Vagina (tissue), 2 donors: ENCODE data around the gene BAG5. TPM values are rescaled to one million over a fixed set of nuclear protein-coding genes. Genes with fewer than 3 reads are reported as not detected.
A peak's percentile ranks its signal among the peaks of the same experiment; 100 is the strongest.

Source experiments
- DNase-seq, 2 donors: peaks; one replicate each; pipeline ENCODE4 v3.0.0-alpha.2; 2017; ENCODE audit errors: extremely low spot score in 2 of 2
- H3K27ac ChIP-seq: fragments of 200-600 bp; sonication (generic); one replicate; pipeline ENCODE4 v1.5.1; 2019
- H3K27me3 ChIP-seq: fragments of 200-600 bp; sonication (generic); one replicate; pipeline ENCODE4 v1.5.1; 2019
- H3K36me3 ChIP-seq, 2 donors: fragments of 200-600 bp; sonication (generic); one replicate each; pipeline ENCODE4 v1.5.1; 2017 to 2019
- H3K4me1 ChIP-seq: fragments of 200-600 bp; sonication (generic); one replicate; pipeline ENCODE4 v1.5.1; 2019
- H3K4me3 ChIP-seq, 2 donors: fragments of 200-600 bp; sonication (generic); 1 replicate in 1 of 2; 2 replicates in 1 of 2; pipeline ENCODE4 v1.5.1; 2016 to 2019
- H3K9me3 ChIP-seq: fragments of 200-600 bp; sonication (generic); one replicate; pipeline ENCODE4 v1.5.1; 2019
- CTCF ChIP-seq, 3 experiments: fragments of 450-650 bp in 2 of 3; fragments of 200-600 bp in 1 of 3; sonication (generic) in 1 of 3; IDR thresholded peaks; one replicate each; pipeline ENCODE4 v1.5.1; 2017 to 2019; ENCODE audit warnings: antibody characterized with exemption in 3 of 3, mild to moderate bottlenecking in 2 of 3, moderate library complexity in 2 of 3
- POLR2A ChIP-seq, 2 donors: fragments of 450-650 bp; IDR thresholded peaks; one replicate each; pipeline ENCODE4 v1.6.1; 2017; ENCODE audit warnings: antibody characterized with exemption in 2 of 2, mild to moderate bottlenecking in 2 of 2, moderate library complexity in 2 of 2
- POLR2AphosphoS5 ChIP-seq, 2 donors: sonication (generic); formaldehyde crosslinking; IDR thresholded peaks; one replicate each; pipeline ENCODE4 v1.9.0; 2017; ENCODE audit warnings: antibody characterized with exemption in 2 of 2, mild to moderate bottlenecking in 2 of 2, low read depth in 1 of 2; ENCODE audit not compliant: insufficient read depth in 1 of 2
- intact Hi-C: fragments of 100-400 bp; cut with DNase I; formaldehyde crosslinking; loops from one replicate; pipeline ENCODE4 v1.15.1; 2023
- total RNA-seq: library from RNA; depleted of rRNA; stranded (reverse); fragments of >200 nt; gene quantifications from one replicate; pipeline ENCODE4 v1.2.3, GENCODE V29; 2016

The BAG5 gene
- total RNA-seq, 1 donor from 2014 or later: 21.6 TPM

GRCh38 chr14:103543721-103544387 is 18.6 kb downstream of the BAG5 start:
- H3K27ac ChIP-seq: peak overlapping the region; percentile 88
- no peaks in the 10 kb centered on the region for H3K9me3 ChIP-seq
- TF ChIP-seq POLR2AphosphoS5 (IDR thresholded peaks at IDR 0.05; ENCODE audit: insufficient read depth in 1 of 2, low read depth in 1 of 2): peak in 1 of 2 donors; percentile 41
- TF ChIP-seq CTCF (IDR thresholded peaks at IDR 0.05): no peak
- peak overlapping the region in 1 of 2 donors; percentile 1 for H3K4me3 ChIP-seq
- no peaks in the 10 kb centered on the region for H3K27me3 ChIP-seq
- H3K4me1 ChIP-seq: peaks cover 67% of the 10 kb centered on the region
- intact Hi-C loops: no loop called here
- no peaks in the 10 kb centered on the region for H3K36me3 ChIP-seq
- no peak for DNase-seq

- TF ChIP-seq POLR2A (IDR thresholded peaks at IDR 0.05): no peak
- TF ChIP-seq CTCF (IDR thresholded peaks at IDR 0.05): no peak
- TF ChIP-seq POLR2AphosphoS5 (IDR thresholded peaks at IDR 0.05; ENCODE audit: insufficient read depth in 1 of 2, low read depth in 1 of 2): no peak
- no peak for DNase-seq
- Histone ChIP-seq H3K27ac (peak overlapping the region; percentile 88), H3K4me1 (peaks cover 73% of the 10 kb centered on the region), H3K9me3 (no peaks in the 10 kb centered on the region), H3K36me3 (no peaks in the 10 kb centered on the region), H3K4me3 (peak overlapping the region in 1 of 2 donors; percentile 9), H3K27me3 (no peaks in the 10 kb centered on the region)
- intact Hi-C loops: no loop called here
These were observed 19.3 kb downstream of the BAG5 start for GRCh38 chr14:103543140-103543539.

- Histone ChIP-seq H3K36me3 (no peaks in the 10 kb centered on the region), H3K27me3 (no peaks in the 10 kb centered on the region), H3K27ac (peak overlapping the region; percentile 88), H3K9me3 (no peaks in the 10 kb centered on the region), H3K4me1 (peaks cover 77% of the 10 kb centered on the region), H3K4me3 (peak overlapping the region; percentile 3 to 9)
- TF ChIP-seq POLR2AphosphoS5 (IDR thresholded peaks at IDR 0.05; ENCODE audit: insufficient read depth in 1 of 2, low read depth in 1 of 2): peak in 1 of 2 donors; percentile 41
- no peak for TF ChIP-seq POLR2A (IDR thresholded peaks at IDR 0.05)
- intact Hi-C loops: no loop called here
- DNase-seq: no peak
These were observed 19.8 kb downstream of the BAG5 start for GRCh38 chr14:103542605-103543088.

GRCh38 chr14:103541709-103542604 is 20.5 kb downstream of the BAG5 start:
- Histone ChIP-seq H3K4me1 (peaks cover 81% of the 10 kb centered on the region), H3K27me3 (no peaks in the 10 kb centered on the region), H3K9me3 (no peaks in the 10 kb centered on the region), H3K36me3 (no peaks in the 10 kb centered on the region), H3K4me3 (no peak overlapping the region), H3K27ac (peak overlapping the region; percentile 88)
- no peak for DNase-seq
- TF ChIP-seq CTCF (IDR thresholded peaks at IDR 0.05) (no peak), POLR2A (IDR thresholded peaks at IDR 0.05) (no peak), POLR2AphosphoS5 (IDR thresholded peaks at IDR 0.05; ENCODE audit: insufficient read depth in 1 of 2, low read depth in 1 of 2) (no peak)
- intact Hi-C loops: no loop called here

GRCh38 chr14:103540821-103541708 is 21.4 kb downstream of the BAG5 start:
- DNase-seq: no peak
- no peak overlapping the region for H3K4me3 ChIP-seq
- no peaks in the 10 kb centered on the region for H3K27me3 ChIP-seq
- intact Hi-C loops: no loop called here
- no peaks in the 10 kb centered on the region for H3K36me3 ChIP-seq
- H3K9me3 ChIP-seq: no peaks in the 10 kb centered on the region
- TF ChIP-seq POLR2AphosphoS5 (IDR thresholded peaks at IDR 0.05; ENCODE audit: insufficient read depth in 1 of 2, low read depth in 1 of 2) (peak in 1 of 2 donors; percentile 1), POLR2A (IDR thresholded peaks at IDR 0.05) (no peak), CTCF (IDR thresholded peaks at IDR 0.05) (no peak)
- peak overlapping the region; percentile 88 for H3K27ac ChIP-seq
- H3K4me1 ChIP-seq: peaks cover 85% of the 10 kb centered on the region
